ENCODE results near the gene NCOA7.

DNA sequence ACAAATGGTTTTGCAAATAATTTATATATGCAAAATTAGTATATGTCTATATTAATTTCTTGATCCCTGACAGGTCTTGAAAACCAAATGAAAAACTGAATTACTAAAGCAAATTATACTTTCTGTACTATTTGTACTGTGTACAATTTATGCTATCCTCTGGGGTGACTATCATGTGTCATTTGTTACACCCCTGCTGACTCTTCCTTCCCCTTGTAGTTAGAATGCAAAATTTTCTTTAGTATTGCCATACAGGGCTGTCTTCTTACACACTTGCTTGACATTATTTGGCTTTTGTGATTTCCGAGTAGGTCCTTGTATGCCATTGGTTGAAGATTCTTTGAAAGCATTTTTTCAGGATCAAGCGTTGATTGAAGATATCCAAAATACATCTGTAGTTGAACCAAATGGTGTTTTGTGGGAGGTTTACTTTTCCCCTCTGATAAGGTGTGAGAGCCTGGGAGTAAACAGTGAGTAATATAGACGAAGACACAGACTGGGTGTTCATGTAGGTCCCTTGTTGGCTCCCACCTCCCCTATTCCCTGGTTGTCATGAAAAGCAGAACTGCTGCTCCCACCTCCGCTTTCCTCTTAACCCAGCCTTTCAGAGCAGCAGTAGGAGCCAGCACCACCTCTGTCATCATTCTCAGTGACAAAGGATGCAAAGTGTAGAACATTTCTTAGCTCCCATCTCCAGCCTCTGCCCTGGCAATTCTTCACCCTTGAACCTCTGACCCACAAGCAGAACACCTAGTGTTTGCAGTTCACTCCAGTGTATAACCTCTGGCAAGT is 29.0 kb downstream of the NCOA7 start:
- TF ChIP-seq, protein P1, sequence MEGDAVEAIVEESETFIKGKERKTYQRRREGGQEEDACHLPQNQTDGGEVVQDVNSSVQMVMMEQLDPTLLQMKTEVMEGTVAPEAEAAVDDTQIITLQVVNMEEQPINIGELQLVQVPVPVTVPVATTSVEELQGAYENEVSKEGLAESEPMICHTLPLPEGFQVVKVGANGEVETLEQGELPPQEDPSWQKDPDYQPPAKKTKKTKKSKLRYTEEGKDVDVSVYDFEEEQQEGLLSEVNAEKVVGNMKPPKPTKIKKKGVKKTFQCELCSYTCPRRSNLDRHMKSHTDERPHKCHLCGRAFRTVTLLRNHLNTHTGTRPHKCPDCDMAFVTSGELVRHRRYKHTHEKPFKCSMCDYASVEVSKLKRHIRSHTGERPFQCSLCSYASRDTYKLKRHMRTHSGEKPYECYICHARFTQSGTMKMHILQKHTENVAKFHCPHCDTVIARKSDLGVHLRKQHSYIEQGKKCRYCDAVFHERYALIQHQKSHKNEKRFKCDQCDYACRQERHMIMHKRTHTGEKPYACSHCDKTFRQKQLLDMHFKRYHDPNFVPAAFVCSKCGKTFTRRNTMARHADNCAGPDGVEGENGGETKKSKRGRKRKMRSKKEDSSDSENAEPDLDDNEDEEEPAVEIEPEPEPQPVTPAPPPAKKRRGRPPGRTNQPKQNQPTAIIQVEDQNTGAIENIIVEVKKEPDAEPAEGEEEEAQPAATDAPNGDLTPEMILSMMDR (IDR thresholded peaks at IDR 0.05; ENCODE audit: low read depth, low read length, missing input control): no peak
- TF ChIP-seq, protein P2, sequence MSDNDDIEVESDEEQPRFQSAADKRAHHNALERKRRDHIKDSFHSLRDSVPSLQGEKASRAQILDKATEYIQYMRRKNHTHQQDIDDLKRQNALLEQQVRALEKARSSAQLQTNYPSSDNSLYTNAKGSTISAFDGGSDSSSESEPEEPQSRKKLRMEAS (IDR thresholded peaks at IDR 0.05): no peak
- TF ChIP-seq, protein P3, sequence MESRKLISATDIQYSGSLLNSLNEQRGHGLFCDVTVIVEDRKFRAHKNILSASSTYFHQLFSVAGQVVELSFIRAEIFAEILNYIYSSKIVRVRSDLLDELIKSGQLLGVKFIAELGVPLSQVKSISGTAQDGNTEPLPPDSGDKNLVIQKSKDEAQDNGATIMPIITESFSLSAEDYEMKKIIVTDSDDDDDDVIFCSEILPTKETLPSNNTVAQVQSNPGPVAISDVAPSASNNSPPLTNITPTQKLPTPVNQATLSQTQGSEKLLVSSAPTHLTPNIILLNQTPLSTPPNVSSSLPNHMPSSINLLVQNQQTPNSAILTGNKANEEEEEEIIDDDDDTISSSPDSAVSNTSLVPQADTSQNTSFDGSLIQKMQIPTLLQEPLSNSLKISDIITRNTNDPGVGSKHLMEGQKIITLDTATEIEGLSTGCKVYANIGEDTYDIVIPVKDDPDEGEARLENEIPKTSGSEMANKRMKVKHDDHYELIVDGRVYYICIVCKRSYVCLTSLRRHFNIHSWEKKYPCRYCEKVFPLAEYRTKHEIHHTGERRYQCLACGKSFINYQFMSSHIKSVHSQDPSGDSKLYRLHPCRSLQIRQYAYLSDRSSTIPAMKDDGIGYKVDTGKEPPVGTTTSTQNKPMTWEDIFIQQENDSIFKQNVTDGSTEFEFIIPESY (IDR thresholded peaks at IDR 0.05): no peak
- TF ChIP-seq TAF1 (conservative IDR thresholded peaks at IDR 0.05) (no peak), RAD21 (IDR thresholded peaks at IDR 0.05) (no peak), YY1 (IDR thresholded peaks at IDR 0.05) (no peak), NR2F2 (IDR thresholded peaks at IDR 0.05) (no peak), JUND (IDR thresholded peaks at IDR 0.05) (no peak)
- TF ChIP-seq, protein P4, sequence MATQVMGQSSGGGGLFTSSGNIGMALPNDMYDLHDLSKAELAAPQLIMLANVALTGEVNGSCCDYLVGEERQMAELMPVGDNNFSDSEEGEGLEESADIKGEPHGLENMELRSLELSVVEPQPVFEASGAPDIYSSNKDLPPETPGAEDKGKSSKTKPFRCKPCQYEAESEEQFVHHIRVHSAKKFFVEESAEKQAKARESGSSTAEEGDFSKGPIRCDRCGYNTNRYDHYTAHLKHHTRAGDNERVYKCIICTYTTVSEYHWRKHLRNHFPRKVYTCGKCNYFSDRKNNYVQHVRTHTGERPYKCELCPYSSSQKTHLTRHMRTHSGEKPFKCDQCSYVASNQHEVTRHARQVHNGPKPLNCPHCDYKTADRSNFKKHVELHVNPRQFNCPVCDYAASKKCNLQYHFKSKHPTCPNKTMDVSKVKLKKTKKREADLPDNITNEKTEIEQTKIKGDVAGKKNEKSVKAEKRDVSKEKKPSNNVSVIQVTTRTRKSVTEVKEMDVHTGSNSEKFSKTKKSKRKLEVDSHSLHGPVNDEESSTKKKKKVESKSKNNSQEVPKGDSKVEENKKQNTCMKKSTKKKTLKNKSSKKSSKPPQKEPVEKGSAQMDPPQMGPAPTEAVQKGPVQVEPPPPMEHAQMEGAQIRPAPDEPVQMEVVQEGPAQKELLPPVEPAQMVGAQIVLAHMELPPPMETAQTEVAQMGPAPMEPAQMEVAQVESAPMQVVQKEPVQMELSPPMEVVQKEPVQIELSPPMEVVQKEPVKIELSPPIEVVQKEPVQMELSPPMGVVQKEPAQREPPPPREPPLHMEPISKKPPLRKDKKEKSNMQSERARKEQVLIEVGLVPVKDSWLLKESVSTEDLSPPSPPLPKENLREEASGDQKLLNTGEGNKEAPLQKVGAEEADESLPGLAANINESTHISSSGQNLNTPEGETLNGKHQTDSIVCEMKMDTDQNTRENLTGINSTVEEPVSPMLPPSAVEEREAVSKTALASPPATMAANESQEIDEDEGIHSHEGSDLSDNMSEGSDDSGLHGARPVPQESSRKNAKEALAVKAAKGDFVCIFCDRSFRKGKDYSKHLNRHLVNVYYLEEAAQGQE (IDR thresholded peaks at IDR 0.05): no peak
- TF ChIP-seq, protein P5, sequence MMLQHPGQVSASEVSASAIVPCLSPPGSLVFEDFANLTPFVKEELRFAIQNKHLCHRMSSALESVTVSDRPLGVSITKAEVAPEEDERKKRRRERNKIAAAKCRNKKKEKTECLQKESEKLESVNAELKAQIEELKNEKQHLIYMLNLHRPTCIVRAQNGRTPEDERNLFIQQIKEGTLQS (IDR thresholded peaks at IDR 0.05): no peak

All from liver (tissue), 3 donors.